Measurements from ENCODE around the gene SYT13. TPM values are rescaled to one million over a fixed set of nuclear protein-coding genes. Genes with fewer than 3 reads are reported as not detected.

The SYT13 gene
- total RNA-seq (2012; rRNA removed) (not detected in 2 replicates), polyA plus RNA-seq (2012; rRNA removed) (not detected in 2 replicates), Bru-seq, nascent RNA (not detected), BruChase-seq, experiment 1, labeled RNA remaining after a 6-hour chase (not detected), BruChase-seq, experiment 2, labeled RNA remaining after a 2-hour chase (not detected)
- polyA plus RNA-seq (2012; cell fraction: cytosol; rRNA removed): not detected in 2 replicates
- polyA plus RNA-seq (2012; cell fraction: nucleus; rRNA removed; ENCODE audit: low replicate concordance): not detected in 2 replicates
- long read RNA-seq: 0 reads

GRCh38 chr11:45285930-45286632 lies at the start of gene SYT13:
SYT13 (minus strand) TSS chr11:45286341; CDS start chr11:45286207, 134 bp downstream.
- H2BK5ac ChIP-seq (ENCODE audit: low read depth, low read length, poor library complexity, severe bottlenecking): no peak within 1 kb of the TSS
- ATAC-seq (ENCODE audit: low read depth) (no peak), DNase-seq (no peak)
- no peak within 1 kb of the TSS for H3K4me2 ChIP-seq (ENCODE audit: low read depth, low read length)
- no peaks in the 10 kb centered on the region for H3K9me1 ChIP-seq (ENCODE audit: insufficient read depth, low read length)
- dilution Hi-C loops (cut with HindIII; ENCODE audit: low sequenced_read_pairs, unreplicated experiment): no loop called here
- 5% methylated on average over 21 of the region's 50 CpGs; no CpG with 5 or more reads in 1 of the 2 experiments for WGBS, 2 experiments (ENCODE audit: extremely low coverage in 2 of 2, insufficient read length in 1 of 2)
- H2AK5ac ChIP-seq (ENCODE audit: low read depth, low read length): no peak within 1 kb of the TSS
- no peaks in the 10 kb centered on the region for H4K20me1 ChIP-seq (ENCODE audit: insufficient read depth, low read length)
- H3K18ac ChIP-seq (ENCODE audit: low read depth, low read length): no peak within 1 kb of the TSS
- H4K91ac ChIP-seq (ENCODE audit: insufficient read depth, low read depth, low read length): no peak within 1 kb of the TSS
- intact Hi-C loops (cut with micrococcal nuclease): no loop called here
- peaks cover 51% of the 10 kb centered on the region for H3K27me3 ChIP-seq (ENCODE audit: control insufficient read depth, insufficient read depth, low read length)
- H2BK20ac ChIP-seq (ENCODE audit: low read depth, low read length): no peak within 1 kb of the TSS
- H3K23ac ChIP-seq (ENCODE audit: low read depth, low read length): no peak within 1 kb of the TSS
- H3K27ac ChIP-seq (ENCODE audit: insufficient read depth, low read length): no peak within 1 kb of the TSS
- no peak within 1 kb of the TSS for H3K4ac ChIP-seq (ENCODE audit: low read depth, low read length)
- no peak within 1 kb of the TSS for H3K14ac ChIP-seq (replicated peaks; ENCODE audit: low read depth, low read length)
- no peak within 1 kb of the TSS for H4K8ac ChIP-seq (ENCODE audit: low read depth in 2 of 2, low read length in 2 of 2)
- no peak within 1 kb of the TSS for H3K56ac ChIP-seq (ENCODE audit: extremely low read depth, insufficient read depth, low read length)
- no peak within 1 kb of the TSS for H3K9ac ChIP-seq (ENCODE audit: low read depth, low read length)
- ChIA-PET CTCF (no interaction called here), POLR2A (ENCODE audit: unreplicated experiment) (no interaction called here)
- H3K36me3 ChIP-seq (ENCODE audit: control insufficient read depth, insufficient read depth, low read length): no peaks in the 10 kb centered on the region
- H3K9me3 ChIP-seq (ENCODE audit: control insufficient read depth, insufficient read depth, low read length): peaks cover 9% of the 10 kb centered on the region; the same call in 1 of the 2 replicates
- in situ Hi-C loops (cut with MboI; ENCODE audit: low sequenced_read_pairs): loop anchor here (25.0 kb wide), 1 partner anchor 599 kb away; no protein-coding TSS in a partner anchor
- H2AFZ ChIP-seq (replicated peaks; ENCODE audit: low read length, poor library complexity): peak within 1 kb of the TSS; percentile 38
- no peak within 1 kb of the TSS for H2AK9ac ChIP-seq (replicated peaks; ENCODE audit: low read depth, low read length, poor library complexity)
- H3K4me3 ChIP-seq (ENCODE audit: insufficient read depth, low read depth, low read length): no peak within 1 kb of the TSS
- H2BK15ac ChIP-seq (ENCODE audit: low read depth, low read length): no peak within 1 kb of the TSS
- BruUV-seq (replicated peaks): no TSS peak
- H2BK120ac ChIP-seq (ENCODE audit: low read depth, low read length): no peak within 1 kb of the TSS
- no peaks in the 10 kb centered on the region for H3K4me1 ChIP-seq (ENCODE audit: control insufficient read depth, insufficient read depth, low read length)
- no peak within 1 kb of the TSS for H4K5ac ChIP-seq (ENCODE audit: low read depth, low read length)
- H3K79me1 ChIP-seq (ENCODE audit: low read depth in 1 of 2, low read length in 2 of 2): no peaks in the 10 kb centered on the region
- TF ChIP-seq CEBPB (IDR thresholded peaks at IDR 0.05; ENCODE audit: low read depth, low read length) (no peak), SMC3 (IDR thresholded peaks at IDR 0.05; ENCODE audit: low read depth, low read length) (no peak), RFX5 (IDR thresholded peaks at IDR 0.05; ENCODE audit: low read depth, low read length) (no peak), USF2 (IDR thresholded peaks at IDR 0.05; ENCODE audit: low read depth, low read length) (no peak), CTCF (conservative IDR thresholded peaks at IDR 0.05; ENCODE audit: low read depth, low read length) (no peak), MXI1 (IDR thresholded peaks at IDR 0.05; ENCODE audit: borderline replicate concordance, low read depth, low read length) (no peak), MAFK (IDR thresholded peaks at IDR 0.05; ENCODE audit: low read depth, low read length) (no peak), BHLHE40 (IDR thresholded peaks at IDR 0.05; ENCODE audit: low read depth, low read length) (no peak), CHD1 (IDR thresholded peaks at IDR 0.05; ENCODE audit: low read depth, low read length) (no peak), RAD21 (IDR thresholded peaks at IDR 0.05; ENCODE audit: low read length) (no peak), MAZ (IDR thresholded peaks at IDR 0.05; ENCODE audit: borderline replicate concordance, low read depth, low read length) (no peak)
